Stimulated activated CD4-positive, alpha-beta T cell treated with anti-CD3 and anti-CD28 coated beads, Interleukin-2, amount 100 ng/mL, for 48 hours (primary cell): ENCODE data around the gene SF3A1.

Experiments
- DNase-seq, 2 donors: peaks; one replicate each; pipeline ENCODE4 v3.0.0-alpha.2; 2020

SF3A1 gene

DNA sequence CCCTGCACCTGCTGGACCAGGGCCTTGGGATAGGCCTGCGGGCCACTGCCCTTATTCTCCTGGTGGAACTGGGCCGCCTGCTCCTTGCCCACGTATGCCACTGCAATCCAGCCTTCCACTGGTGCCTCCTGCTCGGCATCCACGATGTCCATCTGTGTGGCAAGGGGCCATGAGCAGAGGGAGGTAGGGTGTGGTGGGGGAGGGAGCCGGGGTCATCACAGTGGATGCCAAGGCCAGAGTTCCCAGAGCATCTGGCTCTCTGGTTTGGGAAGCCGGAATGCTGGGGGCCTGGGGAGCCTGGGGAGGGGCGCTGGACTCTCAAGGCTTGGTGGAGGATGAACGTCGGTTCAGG is 29.9 kb upstream of the SF3A1 start:
- no peak for DNase-seq

DNA sequence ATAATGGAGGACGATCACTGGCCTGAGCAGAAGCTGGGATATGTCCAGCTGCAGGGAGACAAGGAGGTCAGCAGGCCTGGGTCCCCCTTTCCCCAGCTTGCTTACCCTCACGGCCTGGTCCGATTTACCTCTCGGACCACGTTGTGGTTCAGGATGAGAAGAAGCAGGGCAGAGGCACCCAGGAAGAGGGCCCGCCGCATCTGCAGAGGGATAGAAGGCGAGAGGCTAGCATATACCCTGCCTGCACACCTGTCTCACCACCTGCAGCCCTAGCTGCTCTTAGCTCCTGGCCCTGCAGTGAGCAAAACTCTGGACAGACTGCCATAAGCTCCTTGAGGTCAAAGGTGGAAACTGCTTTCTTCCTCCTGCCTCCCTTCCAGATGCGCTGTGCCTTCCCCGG is 29.2 kb upstream of the SF3A1 start:
- DNase-seq: no peak

DNA sequence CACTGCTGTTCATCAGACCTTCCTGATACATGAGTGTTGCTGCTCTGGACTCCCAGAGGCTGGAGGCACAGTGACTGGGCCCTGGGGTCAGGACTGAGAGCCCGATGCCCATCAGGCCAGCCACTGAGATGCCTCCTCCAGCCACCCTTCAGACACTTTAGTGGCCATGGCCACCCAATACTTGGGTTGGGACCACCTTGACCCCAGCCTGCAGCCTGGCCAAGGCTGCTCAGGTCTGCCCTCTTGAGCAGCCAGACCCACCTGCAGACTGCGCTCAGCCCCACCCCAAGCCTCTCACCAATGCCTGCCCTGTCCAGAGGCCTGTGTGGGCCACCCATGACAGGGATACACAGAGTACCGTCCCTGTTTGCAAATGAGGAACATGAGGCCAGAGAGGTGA is 26.4 kb upstream of the SF3A1 start:
- DNase-seq: no peak

DNA sequence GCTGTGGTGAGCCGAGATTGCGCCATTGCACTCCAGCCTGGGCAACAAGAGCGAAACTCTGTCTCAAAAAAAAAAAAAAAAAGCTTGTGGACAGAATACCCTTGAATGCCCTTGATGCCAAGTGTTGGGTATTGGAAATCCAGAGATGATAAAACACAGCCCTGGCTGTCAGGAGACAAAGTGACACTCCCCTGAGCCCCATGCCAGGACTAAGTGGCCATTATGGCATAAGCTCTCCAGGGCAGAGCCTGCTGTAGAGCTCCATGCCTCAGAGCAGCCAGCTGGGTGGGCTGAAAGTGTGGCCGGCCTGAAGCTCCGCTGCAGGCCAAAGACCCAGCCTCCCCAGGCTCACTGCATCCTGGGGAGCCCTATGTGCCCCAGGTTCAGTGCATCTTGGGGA is 25.6 kb upstream of the SF3A1 start:
- no peak for DNase-seq

DNA sequence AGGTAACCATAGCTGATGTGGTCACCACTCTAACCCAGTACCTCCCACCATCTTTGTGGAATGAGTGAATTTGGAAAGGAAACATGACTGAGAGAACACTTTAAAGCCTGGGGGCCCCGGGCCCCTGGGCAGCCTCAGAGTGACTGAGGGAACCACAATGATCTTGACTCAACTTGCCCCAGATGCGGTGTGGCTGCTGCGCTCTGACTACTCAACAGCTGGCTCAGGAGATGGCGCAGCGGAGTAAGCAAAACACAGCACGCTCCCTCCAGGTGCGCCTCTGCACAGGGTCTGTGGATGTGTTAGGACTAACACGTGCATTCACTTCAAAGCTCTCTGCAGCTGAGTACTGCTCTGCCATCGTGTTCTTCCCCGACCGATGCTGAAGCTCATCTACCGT is 24.6 kb upstream of the SF3A1 start:
- peak in 1 of 2 donors; percentile 23 for DNase-seq

DNA sequence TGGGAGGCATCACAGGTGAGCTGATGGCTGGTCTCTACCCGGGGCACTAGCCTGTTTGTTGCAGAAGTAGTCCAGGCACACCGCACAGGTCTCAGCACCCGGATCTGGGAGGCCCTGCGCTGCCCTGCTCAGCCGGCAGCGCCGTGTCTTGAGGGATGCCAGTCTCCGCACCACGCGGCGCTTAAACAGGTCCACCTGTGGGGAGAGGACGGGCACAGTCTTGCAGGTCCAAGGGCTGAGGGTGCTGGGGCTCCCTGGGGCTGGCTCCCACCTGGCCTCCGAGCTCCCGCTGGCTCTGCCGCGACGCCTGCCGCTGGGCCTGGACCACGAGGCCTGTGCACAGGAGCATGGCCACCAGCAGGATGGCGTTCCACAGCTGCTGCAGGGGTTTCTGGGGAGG is 23.3 kb upstream of the SF3A1 start:
- DNase-seq: no peak

DNA sequence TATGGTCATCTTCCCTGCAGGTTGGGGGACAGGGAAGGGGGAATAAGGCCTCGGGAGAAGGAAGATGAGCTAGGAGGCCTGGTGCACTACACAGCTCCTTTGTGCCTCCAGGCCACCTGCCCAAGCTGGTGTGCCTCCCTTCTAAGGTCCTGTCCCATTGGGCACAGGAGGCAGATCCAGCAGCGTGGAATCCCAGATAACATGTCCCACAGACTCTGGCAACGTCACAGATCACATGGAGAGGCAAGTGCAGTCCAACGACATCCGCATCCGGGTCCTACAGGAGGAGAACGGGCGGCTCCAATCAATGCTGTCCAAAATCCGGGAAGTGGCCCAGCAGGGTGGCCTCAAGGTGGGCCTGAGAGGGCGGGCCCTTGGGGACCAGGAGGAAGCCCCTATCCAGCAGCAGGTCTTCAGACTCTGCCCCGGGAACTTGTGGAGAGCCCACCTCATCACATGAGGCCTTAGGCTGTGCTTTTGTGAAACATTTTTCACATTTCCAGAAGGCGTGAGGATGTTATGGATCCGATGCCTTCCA is 18.7 kb upstream of the SF3A1 start:
- no peak for DNase-seq

DNA sequence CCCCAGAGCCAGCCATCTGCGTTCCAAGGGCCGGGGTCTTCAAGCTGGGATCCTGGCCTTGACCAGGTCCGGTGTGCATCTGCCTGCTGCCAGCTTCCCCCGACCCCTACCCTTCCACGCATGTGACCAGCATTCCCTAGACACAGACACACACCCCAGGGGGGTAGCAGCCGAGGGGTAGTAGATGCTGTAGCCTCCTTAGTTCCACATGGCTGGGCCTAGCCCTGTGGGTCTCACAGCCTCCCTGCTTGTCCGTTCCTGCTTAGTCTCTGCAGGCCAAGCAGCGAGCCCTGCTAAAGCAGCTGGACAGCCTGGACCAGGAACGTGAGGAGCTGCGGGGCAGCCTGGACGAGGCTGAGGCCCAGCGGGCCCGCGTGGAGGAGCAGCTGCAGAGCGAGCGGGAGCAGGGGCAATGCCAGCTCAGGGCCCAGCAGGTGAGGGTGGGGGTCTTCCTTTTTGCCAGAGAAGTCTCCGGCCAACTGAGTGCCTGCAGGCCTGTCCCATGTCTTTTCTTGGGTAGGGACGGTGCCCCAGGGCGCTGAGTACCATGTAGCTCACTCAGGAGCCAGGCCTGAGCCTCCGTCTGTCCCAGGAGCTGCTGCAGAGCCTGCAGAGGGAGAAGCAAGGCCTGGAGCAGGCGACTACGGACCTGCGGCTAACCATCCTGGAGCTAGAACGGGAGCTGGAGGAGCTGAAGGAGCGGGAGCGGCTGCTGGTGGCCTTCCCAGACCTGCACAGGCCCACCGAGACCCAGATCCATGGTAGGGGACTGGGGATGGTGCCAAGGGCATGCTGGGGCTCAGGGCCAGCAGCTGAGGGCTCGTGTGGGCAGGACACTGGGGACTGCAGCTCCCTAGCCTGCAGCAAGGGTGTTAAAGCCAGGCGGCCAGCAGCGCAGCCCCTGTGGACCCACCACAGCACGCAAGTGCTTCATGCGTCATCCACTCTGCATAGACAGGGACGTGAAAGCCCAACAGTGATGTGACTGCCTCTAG is 16.9 kb upstream of the SF3A1 start:
- DNase-seq: no peak

DNA sequence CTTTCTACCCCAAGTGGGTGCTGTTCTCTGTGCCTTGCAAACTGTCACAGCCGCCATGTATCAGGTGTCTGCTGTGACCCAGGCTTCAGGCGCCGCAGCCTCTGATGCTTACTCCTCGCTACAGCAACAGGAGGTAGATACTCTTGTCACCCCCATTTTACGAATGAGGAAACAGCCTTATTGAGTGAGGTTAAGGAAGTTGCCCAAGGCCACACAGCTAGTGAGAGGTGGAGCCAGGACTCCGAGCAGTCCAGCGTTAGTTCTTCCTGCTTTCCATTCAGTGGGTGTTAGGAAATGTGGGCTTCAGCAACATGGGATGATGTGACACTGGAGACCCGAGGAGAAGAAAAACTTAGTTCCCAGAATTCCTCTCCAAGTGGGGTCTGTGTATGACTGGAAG is 16.2 kb upstream of the SF3A1 start:
- DNase-seq: no peak

DNA sequence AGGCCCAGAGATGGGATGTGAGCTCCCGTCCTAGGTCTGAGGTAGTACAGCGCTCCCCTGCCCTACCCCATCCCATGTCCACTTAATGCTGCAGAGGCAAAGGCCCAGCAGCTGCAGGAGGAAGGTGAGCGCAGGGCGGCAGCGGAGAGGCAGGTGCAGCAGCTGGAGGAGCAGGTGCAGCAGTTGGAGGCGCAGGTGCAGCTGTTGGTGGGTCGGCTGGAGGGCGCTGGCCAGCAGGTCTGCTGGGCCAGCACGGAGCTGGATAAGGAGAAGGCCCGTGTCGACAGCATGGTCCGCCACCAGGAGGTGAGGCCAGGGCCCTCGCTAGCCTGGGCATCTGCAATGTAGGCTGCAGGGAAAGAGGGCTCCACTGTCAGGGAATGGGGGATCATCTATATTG is 15.3 kb upstream of the SF3A1 start:
- no peak for DNase-seq

DNA sequence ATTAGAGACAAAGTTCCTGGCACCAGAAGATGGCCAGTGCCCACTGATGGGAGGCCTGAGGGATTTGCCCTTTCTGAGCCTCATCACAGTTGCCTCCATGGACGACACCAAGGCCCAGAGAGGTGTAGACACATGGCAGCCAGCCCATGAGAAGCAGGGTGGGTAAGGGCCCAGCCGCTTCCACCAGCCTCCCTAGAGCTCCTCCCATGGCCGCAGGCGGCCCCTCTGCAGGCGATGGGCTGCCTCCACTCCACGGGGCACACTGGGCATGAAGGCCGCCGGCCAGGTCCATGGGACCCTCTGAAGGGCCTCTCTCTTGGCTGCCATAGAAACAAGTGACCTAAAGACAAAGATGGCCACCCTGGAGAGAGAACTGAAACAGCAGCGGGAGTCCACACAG is 14.6 kb upstream of the SF3A1 start:
- no peak for DNase-seq

DNA sequence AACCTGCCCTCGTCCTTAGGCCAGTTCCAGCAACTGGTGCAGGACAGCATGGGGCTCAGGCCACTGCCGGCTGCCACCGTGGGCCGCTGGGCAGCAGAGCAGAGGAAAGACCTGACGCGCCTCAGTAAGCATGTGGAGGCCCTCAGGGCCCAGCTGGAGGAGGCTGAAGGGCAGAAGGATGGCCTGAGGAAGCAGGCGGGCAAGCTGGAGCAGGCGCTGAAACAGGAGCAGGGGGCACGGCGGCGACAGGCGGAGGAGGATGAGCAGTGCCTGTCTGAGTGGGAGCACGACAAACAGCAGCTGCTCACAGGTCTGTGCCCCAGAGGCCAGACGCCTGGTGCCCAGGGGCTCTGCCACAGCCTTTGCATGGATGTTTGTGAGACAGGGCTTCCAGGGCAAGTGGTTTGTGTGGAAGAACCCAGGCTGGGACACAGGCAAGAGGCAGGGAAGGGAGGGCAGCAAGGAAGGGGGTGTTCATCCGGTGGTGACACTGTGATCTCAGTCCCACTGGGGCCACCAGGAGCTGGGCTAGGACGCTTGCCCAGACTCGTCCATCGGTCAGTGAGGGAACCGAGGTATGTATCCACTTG is 14.0 kb upstream of the SF3A1 start:
- DNase-seq: no peak

DNA sequence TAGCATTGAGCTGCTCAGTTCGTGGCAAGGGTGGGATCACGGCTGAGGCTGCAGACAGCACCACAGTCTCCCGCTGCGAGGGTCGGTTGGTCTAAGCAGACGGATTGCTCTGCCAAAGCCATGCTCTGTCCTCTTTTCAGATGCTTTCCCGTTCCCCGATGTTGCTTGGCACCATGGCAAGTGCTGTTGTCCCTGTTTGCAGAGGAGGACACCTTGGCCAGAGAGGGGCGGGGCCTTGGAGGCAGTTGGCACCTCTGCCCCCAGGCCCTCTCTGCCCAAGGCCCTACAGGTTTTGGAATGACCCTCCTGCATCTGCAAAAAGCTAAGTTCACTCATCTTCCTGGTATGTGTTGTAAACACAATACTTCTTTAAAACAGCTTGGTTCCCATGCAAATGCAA is 11.7 kb upstream of the SF3A1 start:
- DNase-seq: no peak

DNA sequence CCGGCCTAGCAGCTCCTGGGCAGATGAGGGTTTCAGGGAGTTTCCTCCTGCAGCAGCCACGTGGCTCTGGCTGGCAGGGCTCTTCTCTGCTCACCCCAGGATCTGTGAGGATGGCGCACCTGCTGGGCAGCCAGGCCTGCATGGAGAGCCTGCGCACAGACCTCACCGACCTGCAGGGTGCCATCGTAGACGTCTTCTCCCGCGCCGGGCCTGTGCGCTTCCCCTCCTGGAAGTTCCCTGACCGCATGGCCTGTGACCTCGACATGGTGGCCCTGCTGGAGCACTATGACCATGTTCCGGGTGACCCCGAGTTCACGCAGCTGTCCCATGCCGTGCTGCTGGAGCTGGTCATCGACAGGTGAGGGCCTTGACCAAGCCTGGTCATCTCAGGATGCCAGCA is 9.2 kb upstream of the SF3A1 start:
- no peak for DNase-seq

DNA sequence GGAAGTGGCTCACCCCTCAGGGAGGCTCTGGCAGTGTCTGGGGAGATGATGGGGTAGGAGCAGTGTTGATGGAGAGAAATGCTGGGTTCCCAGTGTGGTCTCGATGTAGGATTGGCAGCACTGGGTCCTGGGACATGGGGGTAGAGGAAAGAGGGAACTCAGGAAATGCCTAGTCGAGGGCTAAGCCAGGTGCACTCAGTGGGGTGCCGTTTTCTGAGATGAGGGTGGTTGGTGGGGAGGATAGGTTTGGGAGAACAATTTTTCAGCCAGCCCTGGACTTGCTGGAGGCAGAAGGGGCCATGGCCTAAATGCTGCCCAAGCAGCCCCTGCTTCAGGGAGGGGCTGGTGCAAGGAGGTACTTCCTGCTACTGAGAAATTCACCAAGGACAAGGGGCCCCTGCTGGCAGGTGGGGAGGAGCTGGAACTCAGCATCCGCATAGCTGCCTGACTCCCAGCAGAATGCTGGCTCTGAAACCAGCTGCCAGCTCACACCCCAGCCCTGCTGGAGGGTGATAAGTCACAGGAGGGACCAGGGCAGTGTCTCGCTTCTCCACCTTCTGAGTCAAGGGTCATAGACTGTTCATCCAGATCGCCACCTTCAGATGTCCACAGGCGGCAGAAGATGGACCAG is 6.1 kb upstream of the SF3A1 start:
- DNase-seq: no peak

DNA sequence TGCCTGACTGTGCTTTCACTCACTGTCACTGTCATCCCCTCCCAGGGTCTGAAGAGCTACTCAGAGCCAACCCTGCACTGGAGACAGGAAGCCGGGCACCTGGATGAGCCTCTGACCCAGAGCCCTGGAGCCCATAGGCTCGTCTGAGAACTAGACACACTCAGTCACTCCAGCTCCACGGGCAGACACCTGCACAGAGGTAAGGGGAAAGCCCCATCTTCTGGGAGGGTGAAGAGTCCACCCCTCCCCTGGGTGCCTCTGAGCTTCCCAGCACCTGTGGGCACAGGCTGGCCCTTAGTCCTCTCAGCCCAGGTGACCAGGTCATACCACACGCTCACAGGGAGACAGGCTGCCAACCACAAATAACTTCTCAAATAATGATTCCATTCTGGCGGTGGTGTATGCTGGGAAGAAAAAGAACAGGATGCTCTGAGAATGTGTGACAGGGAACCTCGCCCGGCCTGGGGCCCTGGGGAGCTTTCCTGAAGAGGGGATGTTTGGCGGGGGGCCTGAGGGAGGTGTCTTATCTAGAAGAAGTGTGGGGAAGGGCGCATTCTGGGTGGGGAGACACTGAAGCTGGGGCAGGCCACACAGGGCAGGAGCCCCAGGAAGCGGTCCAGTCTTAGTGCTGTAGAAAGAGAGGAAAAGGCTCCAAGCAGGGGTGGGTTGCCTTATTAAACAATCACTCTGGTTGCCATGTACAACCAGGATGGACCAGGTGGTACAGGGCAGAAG is 5.4 kb upstream of the SF3A1 start:
- DNase-seq: no peak

DNA sequence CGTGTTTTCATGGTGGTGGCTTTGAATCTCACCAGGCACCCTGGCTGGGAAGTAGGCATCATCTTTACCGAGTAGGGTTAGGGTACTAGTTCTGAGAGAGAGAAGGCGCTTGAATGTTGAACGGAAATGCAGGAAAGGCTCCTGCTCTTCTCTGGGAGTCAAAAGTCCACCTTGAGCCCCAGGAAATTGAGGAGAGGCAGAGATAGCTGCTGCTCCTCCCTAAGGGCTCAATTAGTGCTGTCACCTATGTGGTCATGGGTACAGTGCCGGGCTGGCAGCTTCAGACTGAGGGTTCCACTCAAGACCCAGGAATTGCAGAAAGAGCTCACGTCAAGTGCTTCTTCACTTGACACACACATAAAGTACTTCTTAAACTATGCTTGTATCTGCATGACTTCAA is 1.8 kb upstream of the SF3A1 start:
- DNase-seq: no peak

DNA sequence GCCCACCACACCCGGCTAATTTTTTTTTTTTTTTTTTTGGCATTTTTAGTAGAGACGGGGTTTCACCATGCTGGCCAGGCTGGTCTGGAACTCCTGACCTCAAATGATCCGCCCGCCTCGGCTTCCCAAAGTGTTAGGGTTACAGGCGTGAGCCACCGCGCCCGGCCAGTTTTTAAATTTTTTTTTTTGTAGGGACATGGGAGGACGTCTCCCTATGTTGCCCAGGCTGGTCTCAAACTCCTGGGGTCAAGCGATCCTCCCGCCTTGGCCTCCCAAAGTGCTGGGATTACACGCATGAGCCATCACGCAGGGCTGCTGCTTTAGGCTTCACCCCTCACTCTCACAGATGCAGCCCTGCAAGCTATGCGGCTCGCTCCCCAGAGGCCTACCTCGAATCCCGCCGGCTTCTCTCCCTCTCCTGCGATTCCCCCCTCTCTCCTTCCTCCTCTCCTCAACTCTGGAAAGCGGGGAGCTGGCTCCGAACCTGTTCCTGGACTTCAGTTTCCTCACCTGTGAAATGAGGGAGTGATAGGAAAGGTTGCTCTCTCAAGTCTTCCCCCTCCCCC is 1.0 kb upstream of the SF3A1 start:
- no peak for DNase-seq

DNA sequence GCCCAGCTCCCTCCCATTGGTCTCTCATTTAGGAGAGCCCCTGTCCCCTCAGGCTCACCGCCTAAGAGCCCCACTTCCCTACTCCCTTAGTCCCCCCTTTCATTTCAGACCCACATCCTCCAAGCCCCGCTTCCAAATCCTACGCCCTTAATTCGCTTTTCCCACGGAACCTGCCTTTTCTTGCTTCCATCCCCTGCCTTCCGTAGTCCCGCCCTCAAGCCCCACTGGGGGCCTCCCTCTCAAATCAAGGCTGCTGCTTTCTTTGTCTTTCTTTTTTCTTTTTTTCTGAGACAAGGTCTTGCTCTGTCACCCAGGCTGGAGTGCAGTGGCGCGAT is 509 bp upstream of the SF3A1 start:
- no peak for DNase-seq

DNA sequence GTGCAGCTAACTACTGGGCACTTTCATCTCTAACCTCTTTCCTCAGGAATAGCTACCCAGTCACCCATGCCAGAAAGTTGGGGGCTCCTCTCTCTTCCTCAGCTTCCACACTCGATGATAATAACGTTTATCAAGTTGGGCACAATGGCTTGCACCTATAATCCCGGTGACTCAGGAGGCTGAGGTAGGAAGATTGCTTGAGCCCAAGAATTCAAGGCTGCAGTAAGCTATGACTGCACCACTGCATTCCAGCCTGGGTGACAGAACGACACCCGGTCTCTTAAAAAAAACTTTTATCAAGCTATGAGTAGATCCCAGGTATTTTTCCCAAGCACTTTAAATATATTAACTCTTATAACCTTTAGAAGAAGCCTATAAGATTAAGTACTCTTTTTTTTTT is 2.0 kb downstream of the SF3A1 start:
- no peak for DNase-seq

DNA sequence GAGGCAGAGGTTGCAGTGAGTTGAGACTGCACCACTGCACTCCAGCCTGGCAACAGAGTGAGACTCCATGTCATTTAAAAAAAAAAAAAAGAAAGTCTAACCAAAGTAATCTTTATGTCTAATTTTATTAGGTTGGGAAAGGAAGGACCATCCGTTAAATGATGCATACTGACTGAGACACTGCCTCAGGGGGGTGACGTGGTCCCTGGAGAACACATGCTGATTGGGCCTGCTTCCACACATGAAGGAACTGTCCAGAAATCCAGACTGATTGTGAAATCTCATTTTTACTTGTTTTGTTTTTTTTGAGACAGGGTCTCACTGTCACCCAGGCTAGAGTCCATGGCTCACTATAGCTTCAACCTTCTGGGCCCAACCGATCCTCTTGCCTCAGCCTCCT is 5.5 kb downstream of the SF3A1 start:
- DNase-seq: no peak

DNA sequence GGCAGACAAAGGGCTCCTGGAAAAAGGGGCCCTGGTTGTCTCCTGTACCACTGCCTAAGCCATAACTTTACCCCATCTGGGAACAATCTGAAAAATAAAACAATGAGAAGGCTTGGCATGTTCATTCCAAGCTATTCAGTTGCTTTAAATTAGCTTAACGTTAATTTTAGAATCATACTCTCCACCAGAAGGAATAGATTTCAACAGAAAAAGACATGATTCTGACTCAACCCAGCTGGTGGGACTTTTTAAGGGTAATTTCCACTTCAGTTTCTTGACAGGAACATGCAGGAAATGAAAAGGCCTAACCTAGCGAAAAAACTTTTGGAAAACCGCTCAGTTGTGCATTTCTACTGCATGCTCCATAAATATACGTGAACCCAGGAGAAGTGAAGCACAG is 7.9 kb downstream of the SF3A1 start:
- no peak for DNase-seq

DNA sequence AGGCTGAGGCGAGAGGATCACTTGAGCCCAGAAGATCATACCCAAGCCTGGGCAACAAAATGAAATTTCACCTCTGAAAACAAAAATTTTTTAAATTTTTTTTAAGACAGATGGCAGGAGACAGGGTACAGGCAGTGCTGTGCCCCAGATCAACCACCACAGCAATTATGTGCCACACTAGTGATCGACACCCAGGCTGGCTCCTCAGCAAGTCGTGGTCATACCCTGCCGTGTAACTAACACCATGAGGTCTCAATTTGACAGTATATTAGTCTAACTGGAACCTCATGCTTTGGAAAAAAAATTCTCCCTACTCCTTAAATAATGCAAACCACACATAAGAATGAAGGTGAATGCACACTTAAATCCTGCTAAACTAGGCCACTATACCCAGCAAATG is 8.3 kb downstream of the SF3A1 start:
- no peak for DNase-seq
